Ureter (tissue), 1 donor: ENCODE results near the gene TCEA3. TPM values are rescaled to one million over a fixed set of nuclear protein-coding genes. Genes with fewer than 3 reads are reported as not detected.
A peak's percentile ranks its signal among the peaks of the same experiment; 100 is the strongest.

Source experiments
- DNase-seq: peaks from one replicate; pipeline ENCODE4 v3.0.0-alpha.2; 2020; ENCODE audit warnings: low spot score
- total RNA-seq: library from RNA; stranded (reverse); gene quantifications from one replicate; pipeline ENCODE4 v1.2.4, GENCODE V29; 2023
- donor health status: DM: yes; HTN: yes; CAD: no.

The TCEA3 gene
- total RNA-seq, 1 donor from 2014 or later = 50.2 TPM

DNA sequence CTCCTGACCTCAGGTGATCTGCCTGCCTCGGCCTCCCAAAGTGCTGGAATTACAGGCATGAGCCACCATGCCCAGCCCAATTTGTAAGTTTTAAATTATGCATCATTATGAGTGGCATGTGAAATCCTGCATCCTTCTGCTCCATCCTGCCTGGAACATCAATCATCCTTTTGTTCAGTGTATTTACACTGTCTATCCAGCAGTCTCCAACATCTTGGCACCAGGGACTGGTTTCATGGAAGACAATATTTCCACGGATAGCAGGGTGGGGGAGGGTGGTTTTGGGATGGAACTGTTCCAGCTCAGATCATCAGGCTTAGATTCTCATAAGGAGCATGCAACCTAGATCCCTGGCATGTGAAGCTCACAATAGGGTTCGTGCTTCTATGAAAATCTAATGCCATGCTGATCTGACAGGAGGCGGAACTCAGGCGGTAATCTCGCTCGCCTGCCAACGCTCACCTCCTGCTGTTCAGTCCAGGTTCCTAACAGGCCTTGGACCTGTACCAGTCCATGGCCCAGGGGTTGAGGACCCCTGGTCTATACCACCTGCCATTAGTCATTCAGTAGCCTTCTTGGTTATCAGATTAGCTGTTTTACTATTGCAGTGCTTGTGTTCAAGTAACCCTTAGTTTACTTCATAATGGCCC is 22.2 kb upstream of the TCEA3 start:
- DNase-seq = no peak

DNA sequence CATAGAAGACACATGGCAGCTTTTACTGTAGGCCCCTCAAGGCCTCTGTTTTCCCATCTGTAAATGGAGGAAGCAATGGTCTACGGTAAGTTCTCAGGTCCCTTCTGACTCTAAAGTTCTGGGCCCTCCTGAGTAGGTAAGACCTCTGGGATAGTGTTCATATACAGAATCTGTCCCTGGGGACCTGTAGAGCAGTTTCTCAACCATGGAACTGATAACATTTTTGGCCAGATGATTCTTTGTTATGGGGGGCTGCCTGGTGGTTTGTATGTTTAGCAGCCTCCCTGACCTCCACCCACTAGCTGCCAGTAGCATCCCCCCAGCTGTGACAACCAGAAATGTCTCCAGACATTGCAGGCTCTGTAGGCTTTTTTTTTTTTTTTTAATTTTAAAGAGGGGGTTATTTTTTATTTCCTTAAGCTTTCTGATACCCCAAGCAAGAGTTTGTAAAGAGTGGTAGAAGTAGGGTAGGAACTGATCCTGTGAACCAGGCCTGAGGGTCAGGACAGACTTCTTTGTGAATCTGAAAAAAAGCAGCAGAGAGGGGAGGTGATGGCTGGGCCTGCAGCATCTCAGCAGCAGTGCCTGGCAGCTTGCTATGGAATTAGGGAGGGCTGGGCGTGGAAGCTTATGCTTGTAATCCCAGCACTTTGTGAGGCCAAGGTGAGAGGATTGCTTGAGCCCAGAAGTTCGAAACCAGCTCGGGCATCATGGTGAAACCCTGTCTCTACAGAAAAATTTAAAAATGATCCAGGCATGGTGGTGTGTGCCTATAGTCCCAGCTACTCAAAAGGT is 20.2 kb upstream of the TCEA3 start:
- no peak for DNase-seq

DNA sequence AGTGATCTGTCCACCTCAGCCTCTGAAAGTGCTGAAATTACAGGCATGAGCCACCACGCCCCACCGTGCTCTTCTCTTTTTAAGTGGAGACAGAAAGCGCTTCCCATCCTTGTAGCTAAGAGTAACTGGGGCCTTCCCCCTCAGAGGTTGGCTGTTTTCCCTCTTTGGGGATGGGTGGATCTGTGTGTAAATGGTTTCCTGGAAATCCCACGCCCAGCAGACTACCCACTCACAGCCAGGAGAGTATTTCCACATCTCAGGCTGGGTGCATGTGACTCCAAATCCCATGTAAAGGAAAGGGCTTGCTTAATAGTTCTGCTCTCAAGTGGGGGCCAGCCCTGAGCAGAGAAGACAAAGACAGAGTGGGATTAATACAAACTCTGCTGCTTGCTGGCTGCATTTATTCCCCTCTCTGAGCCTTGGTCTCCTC is 19.6 kb upstream of the TCEA3 start:
- peak; percentile 67 for DNase-seq

DNA sequence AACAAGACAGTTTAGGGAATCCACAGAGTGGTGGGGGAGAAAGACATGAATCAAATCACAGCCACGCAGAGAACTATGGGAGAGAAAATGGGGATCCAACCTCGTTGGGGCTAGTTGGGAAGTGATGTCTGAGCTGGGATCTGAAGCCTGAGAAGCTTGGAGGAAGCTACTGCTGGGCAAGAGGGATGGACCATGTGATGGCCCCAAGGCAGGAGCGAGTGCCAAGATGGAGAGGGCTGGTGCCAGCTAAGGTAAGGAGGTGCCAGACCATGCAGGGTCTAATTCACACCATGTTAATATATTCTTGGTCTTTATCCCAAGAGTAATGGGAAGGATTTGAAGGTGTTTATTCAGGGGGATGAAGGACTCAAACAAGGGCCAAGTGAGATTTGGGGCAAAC is 18.2 kb upstream of the TCEA3 start:
- no peak for DNase-seq

DNA sequence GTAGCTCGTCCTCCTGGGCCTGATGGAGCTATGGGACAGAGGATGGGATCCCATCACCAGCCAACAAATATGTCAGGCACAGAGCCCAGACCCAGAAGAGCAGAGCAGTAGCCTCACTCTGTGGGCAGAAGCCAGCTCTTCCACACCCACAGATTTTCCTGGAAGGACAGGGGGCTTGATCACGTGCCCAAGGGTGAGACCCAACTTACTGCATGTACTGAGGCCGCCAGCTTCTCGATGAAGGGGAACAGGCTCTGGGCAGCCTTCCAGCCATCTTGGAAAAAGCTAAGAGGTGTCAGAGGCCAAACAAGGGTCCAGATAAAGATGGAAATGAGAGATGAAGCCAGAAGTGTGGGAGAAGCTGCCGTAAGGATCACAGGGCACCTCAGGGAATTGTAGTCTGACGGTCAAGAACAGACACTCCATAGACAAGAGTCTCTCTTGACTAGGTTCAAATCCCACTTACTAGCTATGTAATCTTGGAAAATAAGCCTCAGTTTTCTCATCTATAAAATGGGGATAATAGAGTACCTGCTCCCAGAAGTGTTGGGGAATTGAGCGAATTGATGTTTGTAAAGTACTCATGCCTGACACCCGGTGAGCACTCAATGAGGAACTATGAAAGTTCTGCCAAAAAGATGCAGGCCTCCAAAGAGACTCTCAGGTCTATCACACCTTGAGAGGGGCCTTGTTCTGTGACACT is 17.0 kb upstream of the TCEA3 start:
- DNase-seq = no peak

DNA sequence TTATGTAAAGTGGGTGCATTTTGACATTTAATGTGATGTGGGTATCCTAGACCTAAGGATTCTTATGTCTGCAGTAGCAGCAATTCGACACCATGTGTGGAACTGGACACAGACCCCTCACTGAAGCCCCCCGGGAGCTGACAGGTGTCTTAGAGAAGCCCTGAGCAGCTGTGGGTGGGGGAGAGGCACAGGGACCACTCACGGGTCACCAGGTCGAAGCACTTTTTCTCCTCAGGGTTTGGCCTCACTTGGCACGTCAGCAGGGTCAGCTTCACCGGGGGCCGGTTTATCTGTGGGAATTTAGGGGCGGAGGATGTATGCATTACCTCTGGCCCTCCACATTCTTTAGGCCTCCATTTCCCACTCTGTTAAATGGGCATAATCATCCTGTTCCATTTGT is 14.0 kb upstream of the TCEA3 start:
- no peak for DNase-seq

DNA sequence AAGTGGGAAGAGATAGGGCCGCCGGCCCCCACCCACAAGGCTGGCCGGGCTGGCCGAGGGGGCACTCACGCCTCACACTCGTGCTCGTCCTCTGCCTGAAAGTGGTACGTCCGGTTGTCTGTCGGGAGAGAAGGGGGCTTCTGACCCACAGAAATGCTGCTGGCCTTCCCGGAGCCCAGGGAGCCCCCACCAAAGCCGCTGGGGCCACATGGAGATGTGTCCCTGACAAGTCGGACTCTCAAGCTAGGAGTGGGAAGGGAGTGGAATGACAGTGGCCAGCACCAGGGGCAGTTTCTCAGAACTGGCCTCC is 12.8 kb upstream of the TCEA3 start:
- DNase-seq = no peak

DNA sequence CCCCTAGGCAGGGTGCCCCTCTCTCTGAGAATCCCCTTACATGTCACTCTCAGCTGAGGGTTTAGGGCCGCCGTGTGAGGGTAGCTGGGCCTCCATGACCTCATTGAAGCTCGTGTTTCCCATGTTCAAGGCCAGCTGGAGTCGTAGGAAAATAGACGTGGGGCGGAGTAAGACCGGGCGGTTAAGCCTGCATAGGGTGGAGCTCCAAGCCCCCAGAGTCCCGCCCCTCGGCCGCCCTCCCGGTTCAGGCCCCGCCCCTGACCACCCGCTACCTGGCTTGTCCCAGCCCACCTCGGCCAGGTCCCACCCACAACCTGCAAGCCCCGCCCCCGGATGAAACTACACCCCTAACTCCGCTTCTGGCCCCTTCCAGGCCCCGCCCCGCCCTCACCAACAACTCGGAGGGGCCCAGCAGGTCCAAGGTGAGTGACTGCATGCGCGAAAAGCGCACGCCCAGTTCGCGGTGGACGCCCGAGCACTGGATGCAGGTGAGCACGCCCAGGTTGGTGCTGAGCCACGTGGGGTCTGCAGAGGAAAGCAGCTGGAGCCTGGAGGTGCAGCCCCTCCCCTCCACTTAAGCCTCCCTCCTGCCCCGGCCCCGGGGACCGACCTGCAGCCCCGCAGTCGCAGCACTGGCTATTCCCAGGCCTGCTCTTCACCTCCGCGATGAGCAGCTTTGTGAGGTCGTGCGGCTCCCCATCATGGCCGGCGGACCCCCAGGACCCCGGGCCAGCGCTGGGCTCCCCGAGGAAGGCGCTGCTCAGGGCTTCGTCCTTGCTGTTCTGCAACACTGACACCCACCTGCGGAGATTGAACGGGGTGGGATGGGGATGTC is 12.2 kb upstream of the TCEA3 start:
- DNase-seq = no peak

DNA sequence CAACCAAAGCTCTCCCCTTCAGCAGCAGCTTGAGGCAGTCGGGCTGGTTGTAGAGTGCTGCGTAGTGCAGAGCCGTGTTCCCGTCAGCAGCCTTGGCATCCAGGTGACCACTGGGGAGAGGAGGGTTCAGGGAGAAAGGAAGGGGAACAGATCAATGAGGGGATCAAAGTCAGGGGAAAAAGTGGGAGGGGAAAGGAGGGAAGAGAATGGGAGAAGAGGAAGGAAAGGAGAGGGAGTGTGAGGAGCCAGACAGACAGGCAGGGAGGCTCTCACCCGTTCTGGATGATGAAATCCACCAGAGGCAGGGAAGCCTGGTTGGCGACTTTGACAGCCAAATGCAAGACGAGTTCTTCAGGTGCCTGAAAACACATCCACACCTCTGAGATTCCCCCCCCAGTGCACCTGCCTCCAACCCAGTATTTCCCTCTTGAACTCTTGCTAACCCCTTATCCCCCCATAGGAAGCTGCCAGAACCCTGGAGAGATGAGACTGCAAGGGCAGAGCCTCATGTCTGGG is 9.8 kb upstream of the TCEA3 start:
- DNase-seq = no peak

DNA sequence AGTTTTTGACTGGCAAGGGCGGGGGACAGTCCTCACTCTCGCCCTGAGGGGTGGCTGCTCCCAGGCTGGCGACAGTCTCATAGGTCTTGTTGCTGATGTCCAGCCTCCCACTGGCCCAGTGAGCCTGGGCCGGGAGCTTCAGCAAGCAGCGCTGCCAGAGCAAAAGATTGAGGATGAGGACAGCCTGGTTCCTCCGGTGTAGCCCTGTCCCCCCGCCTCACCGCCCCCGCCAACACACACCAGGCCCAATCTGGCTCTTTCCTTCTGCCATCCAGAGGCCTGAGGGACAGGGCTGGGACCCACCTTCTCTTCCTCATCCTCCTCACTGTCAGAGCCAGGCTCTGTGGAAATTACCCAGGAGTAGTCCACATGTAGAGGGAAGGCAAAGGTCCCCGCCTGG is 8.6 kb upstream of the TCEA3 start:
- DNase-seq = no peak

DNA sequence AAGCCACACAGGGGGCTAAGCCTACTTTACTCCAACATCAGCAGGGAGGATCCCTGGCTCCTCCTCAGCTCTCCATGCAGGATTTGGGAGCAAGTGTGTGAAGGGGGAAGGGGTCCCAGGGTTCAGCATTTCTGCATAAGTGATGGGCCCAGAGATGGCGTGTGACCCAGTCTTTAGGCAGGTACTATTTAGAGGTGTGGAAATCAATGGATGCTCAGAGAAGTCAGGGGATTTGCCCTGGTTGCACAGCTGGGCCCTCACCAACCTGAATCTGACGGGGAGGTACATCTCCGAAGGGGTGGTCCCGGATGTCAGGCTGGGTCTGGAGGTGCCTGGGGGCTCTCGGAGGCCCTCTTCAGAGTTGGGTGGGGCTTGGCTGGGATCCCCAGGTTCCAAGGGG is 6.9 kb upstream of the TCEA3 start:
- no peak for DNase-seq

DNA sequence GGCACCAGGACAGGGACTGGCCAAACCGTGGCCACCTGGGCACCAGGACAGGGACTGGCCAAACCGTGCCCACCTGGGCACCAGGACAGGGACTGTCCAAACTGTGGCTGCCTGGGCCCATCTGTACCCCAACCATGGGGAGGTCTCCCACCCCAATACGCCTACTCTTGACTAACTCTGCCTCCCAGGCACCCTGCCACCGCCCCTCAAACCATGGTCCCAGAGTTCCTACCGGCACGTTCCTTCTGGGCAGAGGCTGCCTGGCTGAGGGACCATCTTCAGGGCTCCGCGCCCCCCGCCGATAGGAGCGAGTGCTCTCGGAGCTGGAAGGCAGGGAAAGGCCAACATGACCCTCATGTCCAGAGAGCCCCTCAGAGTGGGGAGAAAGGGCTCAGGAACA is 6.3 kb upstream of the TCEA3 start:
- no peak for DNase-seq

DNA sequence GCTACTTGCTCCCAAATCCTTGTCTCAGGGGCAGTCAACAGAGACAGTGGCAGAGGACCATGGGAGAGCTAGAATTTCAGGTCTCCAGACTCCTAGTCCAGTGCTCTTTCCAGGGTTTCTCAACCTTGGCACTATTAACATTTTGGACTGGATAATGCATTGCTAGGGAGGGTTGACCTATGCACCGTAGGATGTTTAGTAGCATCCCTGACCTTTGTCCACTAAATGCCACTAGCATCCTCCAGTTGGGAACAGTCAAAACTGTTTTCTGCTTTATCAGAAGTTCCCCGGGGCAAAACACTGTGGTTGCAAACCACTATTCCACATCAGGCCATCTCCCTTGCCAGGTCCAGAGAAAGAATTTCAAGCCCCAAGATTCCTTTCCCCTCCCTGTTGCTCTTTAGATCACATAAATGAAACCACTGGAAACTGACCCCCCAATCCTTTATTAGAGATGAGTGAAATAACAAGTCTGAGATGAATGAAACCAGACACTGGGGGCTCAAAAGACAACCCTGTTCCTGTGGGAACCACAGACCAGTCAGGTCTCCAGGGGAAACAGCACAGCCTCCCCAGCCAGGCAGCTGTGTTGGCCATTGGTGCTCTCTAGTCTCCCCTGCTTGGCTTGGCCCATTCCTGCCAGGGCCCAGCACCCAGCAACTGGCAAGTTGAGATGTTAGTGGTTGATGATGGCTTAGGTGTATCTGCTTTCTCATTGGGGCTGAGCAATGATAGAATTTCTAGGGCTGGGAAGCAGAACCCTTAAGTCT is 3.8 kb upstream of the TCEA3 start:
- DNase-seq = no peak

DNA sequence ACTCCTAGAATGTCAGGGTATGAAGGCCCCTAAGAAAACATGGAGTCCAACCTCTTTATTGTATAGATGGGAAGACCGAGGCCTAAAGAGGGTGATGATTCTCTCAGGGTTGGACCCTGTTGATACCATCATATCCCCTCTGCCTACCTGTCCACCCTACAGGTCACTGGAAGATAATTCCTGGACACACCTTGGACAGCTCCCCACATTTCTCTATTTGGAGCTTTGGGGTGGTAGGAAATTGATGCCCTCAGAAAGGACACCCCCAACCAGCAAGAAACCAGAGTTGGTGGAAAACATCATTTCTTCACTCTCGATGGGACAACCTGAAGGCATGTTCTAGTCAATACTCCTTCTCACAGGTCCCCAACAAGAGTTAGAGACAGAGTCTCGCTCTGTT is 3.0 kb upstream of the TCEA3 start:
- no peak for DNase-seq

DNA sequence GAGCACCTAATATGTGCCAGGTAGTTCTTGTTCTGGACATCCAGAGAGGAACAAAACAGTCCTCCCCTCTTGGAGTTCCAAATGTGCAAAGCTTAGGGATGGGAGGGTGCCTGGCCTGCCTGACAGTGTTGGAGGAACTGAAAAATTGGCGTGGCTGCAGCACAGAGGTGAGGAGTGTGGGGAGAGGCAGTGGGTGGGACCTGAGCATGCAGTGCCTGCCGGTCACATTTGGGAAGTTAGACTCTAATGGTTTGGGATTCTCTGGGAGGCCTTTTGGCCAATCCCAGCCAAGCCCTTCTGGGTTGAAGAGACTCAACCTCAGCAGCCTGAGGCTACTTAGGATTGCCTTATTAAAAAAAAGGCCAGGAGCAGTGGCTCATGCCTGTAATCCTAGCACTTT is 2.3 kb upstream of the TCEA3 start:
- no peak for DNase-seq

DNA sequence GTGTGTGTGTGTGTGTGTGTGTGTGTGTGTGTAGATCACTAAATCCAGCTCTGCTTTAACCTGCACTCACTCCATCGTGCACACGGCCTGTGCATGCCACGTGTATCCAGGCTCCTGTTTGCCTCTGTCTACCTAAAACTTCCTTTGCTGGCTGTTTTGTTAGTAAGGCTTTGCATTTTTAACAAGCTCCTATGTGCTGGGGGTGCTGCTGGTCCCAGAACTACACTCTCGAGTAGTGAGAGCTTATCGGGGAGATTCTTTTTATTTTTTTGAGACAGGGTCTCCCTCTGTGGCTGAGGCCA is 596 bp upstream of the TCEA3 start:
- no peak for DNase-seq

DNA sequence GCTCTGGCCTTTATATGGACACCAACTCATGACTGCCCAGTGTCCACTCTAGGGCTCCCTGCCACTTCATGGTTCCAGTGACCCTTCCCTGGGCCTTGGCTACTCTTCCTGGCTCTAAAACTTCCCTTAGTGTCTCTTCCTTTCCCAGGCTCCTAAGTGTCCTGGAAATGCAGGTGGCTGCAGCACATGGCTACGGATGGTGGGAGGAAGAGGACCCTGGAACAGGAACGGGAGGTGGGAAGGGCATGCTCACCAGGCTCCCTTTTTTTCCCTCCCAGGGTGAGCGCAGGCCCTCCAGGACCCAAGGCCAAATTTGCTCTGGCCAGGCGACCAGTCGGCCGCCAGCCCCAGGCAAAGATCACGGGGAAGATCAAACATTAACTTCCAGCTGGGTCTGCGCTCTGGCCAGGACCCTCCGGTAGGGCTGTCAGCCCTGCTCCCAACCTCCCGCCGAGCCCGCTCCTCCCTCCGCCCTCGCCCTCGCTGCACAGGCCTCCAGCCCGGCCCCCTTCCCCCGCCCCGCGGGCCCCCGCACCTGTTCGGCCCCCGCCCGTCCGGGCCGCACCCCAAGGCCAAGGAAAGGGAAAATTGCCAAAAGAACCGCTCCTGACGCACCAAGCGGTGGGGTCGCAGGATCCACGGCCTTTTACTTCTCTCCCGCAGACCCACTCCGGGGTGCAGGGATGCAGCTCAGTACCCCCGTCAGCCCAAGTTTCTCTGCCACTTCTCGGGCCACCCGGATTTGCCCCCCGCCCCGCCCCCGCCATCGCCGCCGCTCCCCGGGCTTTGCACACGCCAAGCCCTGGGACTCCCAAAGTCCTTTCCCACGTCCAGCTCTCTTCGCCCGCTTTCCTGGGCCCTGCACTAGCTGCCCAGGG is 894 bp downstream of the TCEA3 start:
- peak; percentile 70 for DNase-seq

DNA sequence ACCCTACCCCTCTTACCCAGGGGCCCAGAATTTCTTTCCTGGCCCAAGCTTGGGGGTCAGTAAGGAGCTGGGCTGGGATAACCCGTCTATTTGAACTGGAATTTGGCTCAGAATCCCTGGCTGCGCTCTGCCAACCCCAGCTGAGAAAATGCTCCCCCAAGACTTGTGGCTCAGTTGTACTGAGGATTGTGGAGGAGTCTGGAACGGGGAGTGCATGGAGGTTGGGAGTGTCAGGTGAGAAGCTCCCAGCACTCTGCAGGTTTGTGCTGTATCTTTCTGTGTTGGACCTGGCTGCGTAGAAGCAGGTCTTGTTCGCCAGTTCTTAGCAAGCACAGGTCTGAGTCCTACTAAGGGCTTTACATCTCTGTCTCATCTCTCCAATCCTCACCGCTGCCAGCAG is 1.6 kb downstream of the TCEA3 start:
- no peak for DNase-seq

DNA sequence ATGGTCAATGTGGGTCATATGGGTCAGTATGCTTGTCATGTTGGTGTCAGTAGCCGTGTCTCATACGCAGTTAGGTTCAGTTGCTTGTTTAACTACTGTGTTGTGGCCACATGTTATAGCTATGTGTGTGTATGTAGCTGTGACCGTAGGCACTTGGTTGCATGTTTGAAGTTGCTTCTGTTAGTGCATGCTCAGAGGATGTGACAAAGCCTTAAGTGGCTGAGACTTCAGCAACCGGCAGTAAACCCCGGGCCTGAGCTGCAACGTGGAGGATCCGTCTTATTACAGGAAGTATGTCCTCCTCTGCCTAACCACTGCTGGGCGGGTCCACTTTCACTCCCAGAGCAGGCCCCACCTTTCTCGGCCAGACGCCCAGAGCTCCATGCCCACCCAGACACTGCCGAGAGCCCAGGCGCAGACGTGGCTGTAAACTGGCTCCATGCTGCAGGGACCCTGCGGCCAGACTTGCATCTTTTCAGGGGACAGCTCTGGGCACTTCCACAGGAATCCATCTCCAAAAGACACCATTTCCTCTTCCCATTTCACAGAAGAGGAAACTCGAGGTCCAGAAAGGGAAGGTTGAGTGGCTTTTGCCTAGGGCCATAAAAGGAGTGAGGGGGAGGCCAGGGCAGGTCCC is 2.2 kb downstream of the TCEA3 start:
- DNase-seq = peak; percentile 83

DNA sequence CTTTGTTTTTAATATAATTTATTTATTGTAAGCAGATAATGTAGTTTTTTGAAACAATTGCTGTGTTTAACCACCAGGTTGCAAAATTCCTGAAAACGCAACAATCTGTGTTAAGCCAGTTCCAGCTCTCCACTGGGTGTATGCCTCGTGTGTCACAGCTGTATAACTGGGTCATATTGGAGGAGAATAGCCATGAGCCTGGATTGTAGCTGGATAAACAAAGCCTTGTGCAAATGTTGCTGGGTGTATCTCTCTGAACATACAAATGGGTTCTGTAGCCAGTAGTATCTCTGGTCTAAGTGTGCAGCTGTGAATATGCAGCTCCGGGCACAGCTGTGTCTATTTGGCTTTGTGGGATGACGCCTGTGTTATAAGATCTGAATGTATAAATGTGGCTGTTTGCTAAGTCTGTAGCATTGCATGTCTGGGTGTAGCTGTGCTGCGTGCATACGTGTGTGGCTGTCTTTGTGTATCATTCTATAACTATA is 2.8 kb downstream of the TCEA3 start:
- DNase-seq = no peak
